Measurements from ENCODE around the gene ITGB4. TPM values are rescaled to one million over a fixed set of nuclear protein-coding genes. Genes with fewer than 3 reads are reported as not detected.

Gene ITGB4
- polyA plus RNA-seq, 3 donors = 0.09 to 0.82 TPM; not detected in 1

DNA sequence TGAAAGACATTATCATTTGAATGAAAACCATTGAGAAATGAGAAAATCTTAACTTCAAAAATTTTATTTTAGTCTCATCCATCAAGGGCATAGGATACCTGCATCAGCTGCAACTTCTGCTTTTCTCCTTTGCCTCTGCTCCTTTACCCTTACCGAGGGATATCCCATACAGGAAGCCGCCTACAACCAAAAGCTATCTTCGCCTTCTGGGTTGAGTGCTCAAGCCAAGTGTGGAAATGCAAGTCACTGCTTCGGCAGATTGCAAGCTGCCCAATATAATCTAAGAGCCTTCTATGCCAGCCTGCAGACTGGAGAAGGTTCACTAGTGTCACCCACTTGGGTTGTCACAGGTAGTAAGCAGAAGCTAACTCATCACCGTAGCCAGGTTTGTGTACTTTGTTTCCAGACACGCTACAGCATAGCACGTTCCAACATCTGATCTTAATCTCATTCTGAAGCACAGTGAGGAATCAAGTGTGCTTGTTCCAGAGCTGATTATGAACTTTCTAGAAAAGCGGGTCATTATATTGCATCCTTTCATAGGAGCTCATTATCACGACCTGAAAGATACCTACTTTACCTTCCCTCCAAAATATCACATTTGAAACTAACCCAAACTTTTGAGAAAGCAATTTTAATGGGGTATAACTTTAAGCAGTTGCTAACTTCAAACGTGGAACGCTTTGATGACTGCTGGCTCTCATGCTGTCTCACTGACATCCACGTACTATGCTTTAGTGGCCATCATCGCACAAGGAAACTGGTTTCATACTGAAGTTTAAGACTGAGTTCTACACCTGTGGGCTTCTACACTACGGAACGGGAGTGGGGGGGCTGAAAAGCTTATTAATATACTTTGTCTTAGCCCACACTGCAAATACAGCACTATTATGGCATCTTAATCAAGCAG, 55.4 kb downstream of the ITGB4 start:
- H3K4me1 Mint-ChIP-seq = peaks cover 25% of the 10 kb centered on the region
- H3K4me3 ChIP-seq (replicated peaks in 1 of 3; ENCODE audit: low read depth in 2 of 3, low read length in 3 of 3) = peak overlapping the region; percentile 67 to 99 (median 96)
- H3K9me3 ChIP-seq (replicated peaks in 1 of 2; ENCODE audit: control insufficient read depth in 1 of 2, insufficient read depth in 1 of 2, low read length in 2 of 2) = no peaks in the 10 kb centered on the region
- peaks cover 57% of the 10 kb centered on the region for H4K20me1 ChIP-seq (ENCODE audit: insufficient read depth, low read length)
- H2AFZ ChIP-seq (ENCODE audit: insufficient read depth, low read depth, low read length, poor library complexity, severe bottlenecking) = no peak overlapping the region
- H3K36me3 Mint-ChIP-seq = peaks cover 28 to 49% of the 10 kb centered on the region in 2 donors
- peaks cover 22 to 41% of the 10 kb centered on the region in 2 donors for H3K36me3 ChIP-seq (replicated peaks in 1 of 2; ENCODE audit: control insufficient read depth in 1 of 2, insufficient read depth in 2 of 2, low read length in 2 of 2)
- TF ChIP-seq, protein P1, sequence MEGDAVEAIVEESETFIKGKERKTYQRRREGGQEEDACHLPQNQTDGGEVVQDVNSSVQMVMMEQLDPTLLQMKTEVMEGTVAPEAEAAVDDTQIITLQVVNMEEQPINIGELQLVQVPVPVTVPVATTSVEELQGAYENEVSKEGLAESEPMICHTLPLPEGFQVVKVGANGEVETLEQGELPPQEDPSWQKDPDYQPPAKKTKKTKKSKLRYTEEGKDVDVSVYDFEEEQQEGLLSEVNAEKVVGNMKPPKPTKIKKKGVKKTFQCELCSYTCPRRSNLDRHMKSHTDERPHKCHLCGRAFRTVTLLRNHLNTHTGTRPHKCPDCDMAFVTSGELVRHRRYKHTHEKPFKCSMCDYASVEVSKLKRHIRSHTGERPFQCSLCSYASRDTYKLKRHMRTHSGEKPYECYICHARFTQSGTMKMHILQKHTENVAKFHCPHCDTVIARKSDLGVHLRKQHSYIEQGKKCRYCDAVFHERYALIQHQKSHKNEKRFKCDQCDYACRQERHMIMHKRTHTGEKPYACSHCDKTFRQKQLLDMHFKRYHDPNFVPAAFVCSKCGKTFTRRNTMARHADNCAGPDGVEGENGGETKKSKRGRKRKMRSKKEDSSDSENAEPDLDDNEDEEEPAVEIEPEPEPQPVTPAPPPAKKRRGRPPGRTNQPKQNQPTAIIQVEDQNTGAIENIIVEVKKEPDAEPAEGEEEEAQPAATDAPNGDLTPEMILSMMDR (IDR thresholded peaks at IDR 0.05) = no peak
- peak in 2 of 3 donors; percentile 51 to 52 for DNase-seq
- H3K27me3 Mint-ChIP-seq (ENCODE audit: low read depth in 3 of 3) = peaks cover 0 to 2% (median 1%) of the 10 kb centered on the region in 3 donors
- H3K4me2 ChIP-seq (replicated peaks; ENCODE audit: extremely low read depth, low read length, poor library complexity, severe bottlenecking) = peak overlapping the region; percentile 85
- H3K4me1 ChIP-seq (ENCODE audit: control insufficient read depth in 1 of 2, insufficient read depth in 2 of 2, low read length in 2 of 2) = peaks cover 22 to 34% of the 10 kb centered on the region in 2 donors
- H3K4me3 Mint-ChIP-seq = peak overlapping the region; percentile 93 to 99
- intact Hi-C loops (cut with micrococcal nuclease) = loop anchor here (5.0 to 10.0 kb wide), 3 partner anchors 71 to 488 kb away; partner anchors contain the start of genes UBALD2 (in 1 of the 2) and WBP2 (in 1 of the 2)
- H3K79me2 ChIP-seq (ENCODE audit: insufficient read depth, low read length) = peaks cover 40% of the 10 kb centered on the region
- WGBS (ENCODE audit: insufficient coverage) = 10% methylated on average over 4 of the region's 15 CpGs
- H3K9me3 Mint-ChIP-seq = peaks cover 0 to 8% (median 0%) of the 10 kb centered on the region in 7 donors
- peak overlapping the region; percentile 68 to 96 (median 76) for H3K27ac Mint-ChIP-seq
- peak overlapping the region; percentile 94 for H3K9ac ChIP-seq (ENCODE audit: insufficient read depth, low read length, poor library complexity, severe bottlenecking)
- H3K27me3 ChIP-seq (ENCODE audit: control insufficient read depth in 2 of 2, insufficient read depth in 2 of 2, low read length in 2 of 2) = no peaks in the 10 kb centered on the region
- peak overlapping the region in 1 of 2 donors; percentile 95 for H3K27ac ChIP-seq (ENCODE audit: low read depth in 1 of 2, low read length in 2 of 2)

DNA sequence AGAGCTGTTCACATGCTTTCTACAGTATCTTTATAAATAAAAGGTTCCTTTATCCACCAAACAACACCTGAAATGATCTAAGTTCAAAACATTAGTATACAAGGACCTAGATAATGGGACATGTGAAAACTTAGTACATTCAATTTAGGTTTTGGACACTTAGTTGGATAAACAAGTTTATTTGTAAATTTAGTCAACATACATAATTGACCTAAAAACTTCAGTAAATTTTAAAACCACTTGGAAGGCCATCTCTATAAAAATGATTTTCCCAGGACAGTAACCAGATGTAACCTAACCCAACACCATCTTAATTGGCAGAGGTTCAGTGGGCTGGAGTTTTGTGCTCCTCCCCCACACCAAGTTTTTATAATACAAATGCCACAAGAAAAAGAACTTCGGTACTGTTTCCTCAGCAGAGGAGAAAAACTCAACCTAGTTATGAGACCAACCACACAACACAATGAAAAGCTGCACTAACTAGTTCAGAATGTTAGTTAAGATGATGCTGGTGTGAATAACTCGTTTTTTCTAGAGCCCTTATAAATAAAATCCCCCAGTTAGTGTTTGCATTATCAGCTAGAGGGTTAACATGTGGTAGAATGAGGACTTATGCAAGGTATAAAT, 56.1 kb downstream of the ITGB4 start:
- Histone ChIP-seq H3K27me3 (ENCODE audit: control insufficient read depth in 2 of 2, insufficient read depth in 2 of 2, low read length in 2 of 2) (no peaks in the 10 kb centered on the region), H3K4me1 (ENCODE audit: control insufficient read depth in 1 of 2, insufficient read depth in 2 of 2, low read length in 2 of 2) (peaks cover 28 to 41% of the 10 kb centered on the region in 2 donors), H3K36me3 (replicated peaks in 1 of 2; ENCODE audit: control insufficient read depth in 1 of 2, insufficient read depth in 2 of 2, low read length in 2 of 2) (peaks cover 22 to 41% of the 10 kb centered on the region in 2 donors), H3K9ac (ENCODE audit: insufficient read depth, low read length, poor library complexity, severe bottlenecking) (peak overlapping the region; percentile 94), H3K27ac (ENCODE audit: low read depth in 1 of 2, low read length in 2 of 2) (peak overlapping the region in 1 of 2 donors; percentile 95), H3K4me3 (replicated peaks in 1 of 3; ENCODE audit: low read depth in 2 of 3, low read length in 3 of 3) (peak overlapping the region; percentile 67 to 99 (median 96)), H2AFZ (ENCODE audit: insufficient read depth, low read depth, low read length, poor library complexity, severe bottlenecking) (no peak overlapping the region), H4K20me1 (ENCODE audit: insufficient read depth, low read length) (peaks cover 57% of the 10 kb centered on the region), H3K79me2 (ENCODE audit: insufficient read depth, low read length) (peaks cover 40% of the 10 kb centered on the region), H3K4me2 (replicated peaks; ENCODE audit: extremely low read depth, low read length, poor library complexity, severe bottlenecking) (peak overlapping the region; percentile 85), H3K9me3 (replicated peaks in 1 of 2; ENCODE audit: control insufficient read depth in 1 of 2, insufficient read depth in 1 of 2, low read length in 2 of 2) (no peaks in the 10 kb centered on the region)
- H3K27me3 Mint-ChIP-seq (ENCODE audit: low read depth in 3 of 3) = peaks cover 0 to 2% (median 1%) of the 10 kb centered on the region in 3 donors
- H3K9me3 Mint-ChIP-seq = peaks cover 0 to 8% (median 0%) of the 10 kb centered on the region in 7 donors
- TF ChIP-seq, protein P1 (IDR thresholded peaks at IDR 0.05) = no peak
- H3K27ac Mint-ChIP-seq = peak overlapping the region in 3 of 7 donors; percentile 25 to 96 (median 30)
- peaks cover 28 to 49% of the 10 kb centered on the region in 2 donors for H3K36me3 Mint-ChIP-seq
- no peak for DNase-seq
- no CpG with 5 or more reads among the region's 2 CpGs for WGBS (ENCODE audit: insufficient coverage)
- intact Hi-C loops (cut with micrococcal nuclease) = loop anchor here (5.0 to 10.0 kb wide), 3 partner anchors 70 to 487 kb away; partner anchors contain the start of genes UBALD2 (in 1 of the 2) and WBP2 (in 1 of the 2)
- peaks cover 26% of the 10 kb centered on the region for H3K4me1 Mint-ChIP-seq
- H3K4me3 Mint-ChIP-seq = peak overlapping the region; percentile 93 to 99

All from CD14-positive monocyte (primary cell).